ENCODE results near the gene ANKRD2. TPM values are rescaled to one million over a fixed set of nuclear protein-coding genes. Genes with fewer than 3 reads are reported as not detected.

Gene ANKRD2
- total and polyA plus RNA-seq, 2 donors (not counting 3 experiments of a cell fraction or from before 2014, with no cell fraction given) = 1.6 to 1.8 TPM

GRCh38 chr10:97574374-97575126 is 2.0 kb downstream of the ANKRD2 start:
- H3K4me1 ChIP-seq (ENCODE audit: control insufficient read depth, extremely low read depth, insufficient read depth, low read length) = peaks cover 14% of the 10 kb centered on the region
- no peak overlapping the region for H2AFZ ChIP-seq (ENCODE audit: low read depth, low read length)
- peak overlapping the region; percentile 22 for H3K9ac ChIP-seq (replicated peaks; ENCODE audit: extremely low read depth, insufficient read depth, low read length)
- BruUV-seq (replicated peaks) = no TSS peak
- H3K36me3 ChIP-seq (ENCODE audit: control insufficient read depth in 2 of 2, extremely low read depth in 1 of 2, insufficient read depth in 2 of 2, low read length in 2 of 2) = peaks cover 0 to 24% of the 10 kb centered on the region in 2 experiments
- ChIA-PET CTCF (interaction anchor here (0.6 to 8.2 kb wide), 18 partner anchors 9 to 170 kb away, joined by 3 to 304 read pairs (median 4); partner anchors contain the start of gene C10orf62), POLR2A (interaction anchor here (0.7 kb wide), 1 partner anchor 22 kb away, joined by 3 read pairs; no protein-coding TSS in a partner anchor)
- peak overlapping the region; percentile 58 for H3K27ac ChIP-seq (ENCODE audit: insufficient read depth, low read depth, low read length)
- H3K4me2 ChIP-seq (ENCODE audit: insufficient read depth, low read length) = peak overlapping the region; percentile 23
- no peak overlapping the region for H3K4me3 ChIP-seq (replicated peaks in 1 of 3; ENCODE audit: insufficient read depth in 1 of 3, low read depth in 1 of 3, low read length in 3 of 3)
- H3K27me3 ChIP-seq (ENCODE audit: control insufficient read depth in 2 of 2, insufficient read depth in 2 of 2, low read length in 2 of 2) = no peaks in the 10 kb centered on the region
- peak; percentile 73 for TF ChIP-seq POLR2AphosphoS5 (IDR thresholded peaks at IDR 0.05; ENCODE audit: insufficient read depth, low read depth, low read length)
- peak; percentile 70 for TF ChIP-seq GATA2 (IDR thresholded peaks at IDR 0.05; ENCODE audit: insufficient read depth, insufficient read length, low read depth, low read length)
- TF ChIP-seq EZH2 (IDR thresholded peaks at IDR 0.05; ENCODE audit: borderline replicate concordance, low read depth, low read length, severe bottlenecking) = no peak
- TF ChIP-seq FOS (IDR thresholded peaks at IDR 0.05; ENCODE audit: borderline replicate concordance, insufficient read depth, low read length) = peak; percentile 83
- peak; percentile 84 for TF ChIP-seq JUN (IDR thresholded peaks at IDR 0.05; ENCODE audit: borderline replicate concordance, insufficient read depth, insufficient read length, low read depth)
- TF ChIP-seq CTCF (IDR thresholded peaks at IDR 0.05; ENCODE audit: extremely low read depth in 1 of 2, insufficient read depth in 1 of 2, low read depth in 1 of 2, low read length in 2 of 2) = no peak
- intact Hi-C loops (cut with micrococcal nuclease) = loop anchor here (1.0 kb wide), 2 partner anchors 22 to 31 kb away; no protein-coding TSS in a partner anchor
- FAIRE-seq = peak; percentile 96
- no peaks in the 10 kb centered on the region for H3K79me2 ChIP-seq (ENCODE audit: control insufficient read depth, insufficient read depth, low read length)
- dilution Hi-C loops (cut with MboI; ENCODE audit: extremely low pct_ligation_motif_present, low sequenced_read_pairs) = no loop called here
- H3K9me1 ChIP-seq (replicated peaks; ENCODE audit: control insufficient read depth, extremely low read depth, insufficient read depth, low read length) = no peaks in the 10 kb centered on the region
- H3K9me3 ChIP-seq (replicated peaks; ENCODE audit: control insufficient read depth, insufficient read depth, low read length) = no peaks in the 10 kb centered on the region
- peak; percentile 85 for DNase-seq (ENCODE audit: low read depth, low spot score)
- no peaks in the 10 kb centered on the region for H4K20me1 ChIP-seq (replicated peaks; ENCODE audit: control insufficient read depth, extremely low read depth, insufficient read depth, low read length)

Measured in endothelial cell of umbilical vein (primary cell).